Activated naive CD4-positive, alpha-beta T cell treated with anti-CD3 and anti-CD28 coated beads for 36 hours (primary cell): ENCODE results near the gene MED12L. TPM values are rescaled to one million over a fixed set of nuclear protein-coding genes. Genes with fewer than 3 reads are reported as not detected.
A peak's percentile ranks its signal among the peaks of the same experiment; 100 is the strongest.
"Not testable (repeated sequence)": the region's sequence is repeated elsewhere in the genome, so short reads cannot be mapped to it uniquely, and the experiment has no call there.

Experiments used
- CTCF ChIA-PET: fragments of 350-600 bp; sonication (Branson Sonifier 250); formaldehyde crosslinking; loops from one replicate; lab custom pipeline; 2021; ENCODE audit warnings: antibody characterized with exemption; lab: Charles Lee
- DNase-seq: peaks from one replicate; pipeline ENCODE4 v3.0.0-alpha.2; 2020
- H3K27ac Mint-ChIP-seq: one replicate; pipeline ENCODE4 v1.8.0; 2021; ENCODE audit warnings: mild to moderate bottlenecking, mixed read lengths
- H3K27me3 Mint-ChIP-seq: one replicate; pipeline ENCODE4 v1.8.0; 2021; ENCODE audit warnings: low read depth, mixed read lengths
- H3K36me3 Mint-ChIP-seq: one replicate; pipeline ENCODE4 v1.8.0; 2021; ENCODE audit warnings: low read depth, mixed read lengths
- H3K4me1 Mint-ChIP-seq: one replicate; pipeline ENCODE4 v1.8.0; 2021; ENCODE audit warnings: low read depth, mixed read lengths
- H3K4me3 Mint-ChIP-seq: one replicate; pipeline ENCODE4 v1.8.0; 2021; ENCODE audit warnings: mild to moderate bottlenecking, moderate library complexity, mixed read lengths
- H3K9me3 Mint-ChIP-seq: one replicate; pipeline ENCODE4 v1.8.0; 2021; ENCODE audit warnings: mixed read lengths
- intact Hi-C: fragments of 100-400 bp; cut with micrococcal nuclease; formaldehyde crosslinking; loops from one replicate; pipeline ENCODE4 v1.15.1; 2023
- total RNA-seq, 2 experiments: library from RNA; stranded (reverse); gene quantifications; one replicate each; pipeline ENCODE4 v1.2.3, GENCODE V29; 2021

MED12L gene
- total RNA-seq, 2 experiments from 2014 or later, result 1.4 to 2.0 TPM

DNA sequence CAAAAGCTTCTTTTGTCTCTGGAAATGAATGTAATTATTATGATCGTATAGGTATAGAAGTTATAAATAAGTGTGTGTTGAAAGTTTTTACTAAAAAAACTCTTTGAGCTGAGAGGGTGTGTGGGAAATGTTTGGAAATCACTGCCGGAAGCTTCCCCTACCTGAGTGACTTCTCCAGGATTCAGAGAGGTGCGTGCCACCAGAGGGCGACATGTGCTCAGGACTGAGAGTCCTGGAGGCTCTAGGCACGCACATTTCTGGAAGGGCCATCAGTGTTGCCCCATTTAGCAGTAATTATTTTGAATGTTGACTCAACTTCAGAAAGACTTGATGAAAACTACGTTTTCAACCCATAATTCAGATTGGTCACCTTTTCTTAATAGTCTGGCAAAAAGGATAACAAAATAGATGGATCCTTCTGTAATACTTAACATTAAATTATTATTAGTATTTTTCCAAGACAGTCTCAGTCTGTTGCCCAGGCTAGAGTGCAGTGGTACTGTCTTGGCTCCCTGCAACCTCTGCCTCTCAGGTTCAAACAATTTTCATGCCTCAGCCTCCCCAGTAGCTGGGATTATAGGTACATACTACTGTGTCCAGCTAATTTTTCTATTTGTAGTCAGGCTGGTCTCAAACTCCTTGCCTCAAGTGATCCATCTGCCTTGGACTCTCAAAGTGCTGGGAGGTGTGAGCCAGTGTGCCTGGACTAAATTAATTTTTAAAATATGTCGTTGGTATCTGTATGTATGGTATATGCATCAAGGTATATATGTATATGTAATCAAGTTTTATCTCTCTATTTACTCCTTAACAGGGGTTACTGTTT is 83.0 kb downstream of the MED12L start:
- H3K27me3 Mint-ChIP-seq, result no peaks in the 10 kb centered on the region
- H3K27ac Mint-ChIP-seq, result no peak overlapping the region
- DNase-seq, result peak; percentile 93
- CTCF ChIA-PET, result interaction anchor here (0.6 to 8.0 kb wide), 42 partner anchors 9 to 257 kb away, joined by 3 to 191 read pairs (median 5); partner anchors contain the start of genes GPR171 and P2RY14
- no peak overlapping the region for H3K4me3 Mint-ChIP-seq
- H3K36me3 Mint-ChIP-seq, result no peaks in the 10 kb centered on the region
- intact Hi-C loops, result loop anchor here (1.0 to 10.0 kb wide), 8 partner anchors 42 to 750 kb away; partner anchors contain the start of genes IGSF10 and P2RY14
- H3K9me3 Mint-ChIP-seq, result no peaks in the 10 kb centered on the region
- peaks cover 37% of the 10 kb centered on the region for H3K4me1 Mint-ChIP-seq

DNA sequence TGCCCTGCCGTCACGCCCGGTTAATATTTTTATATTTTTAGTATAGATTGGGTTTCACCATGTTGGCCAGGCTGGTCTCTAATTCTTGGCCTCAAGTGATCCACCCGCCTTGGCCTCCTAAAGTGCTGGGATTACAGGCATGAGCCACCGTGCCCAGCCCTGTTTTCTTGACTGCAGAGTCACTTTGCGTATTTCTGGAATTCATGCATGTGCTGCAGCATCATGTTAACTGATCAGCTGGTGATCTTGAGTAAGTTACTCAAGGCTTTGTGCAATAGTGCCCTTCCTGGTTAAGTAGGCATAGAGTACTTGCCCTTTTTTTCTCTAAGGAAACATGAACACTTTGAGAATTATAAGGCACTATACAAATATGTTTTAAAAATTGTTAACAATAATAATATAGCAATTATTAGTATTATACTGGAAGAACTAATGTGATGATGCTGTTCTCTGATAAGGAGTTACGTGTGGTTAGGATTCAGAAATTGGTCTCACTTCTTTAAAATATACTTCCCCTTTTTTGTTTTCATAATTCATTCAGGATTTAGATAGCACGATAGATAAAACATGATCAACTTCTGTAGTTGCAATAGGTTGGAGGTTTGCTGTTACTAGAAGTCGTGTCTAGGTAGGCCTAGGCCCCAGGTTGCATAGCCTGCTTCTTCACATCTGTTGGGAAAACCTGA is 83.9 kb downstream of the MED12L start:
- intact Hi-C loops, result loop anchor here (2.0 to 10.0 kb wide), 2 partner anchors 295 to 749 kb away; partner anchors contain the start of gene IGSF10
- CTCF ChIA-PET, result interaction anchor here (0.6 to 8.0 kb wide), 16 partner anchors 10 to 158 kb away, joined by 3 to 191 read pairs (median 11); partner anchors contain the start of genes GPR171 and P2RY14
- peaks cover 45% of the 10 kb centered on the region for H3K4me1 Mint-ChIP-seq
- DNase-seq, result no peak
- no peaks in the 10 kb centered on the region for H3K27me3 Mint-ChIP-seq
- H3K9me3 Mint-ChIP-seq, result no peaks in the 10 kb centered on the region
- no peak overlapping the region for H3K4me3 Mint-ChIP-seq
- no peaks in the 10 kb centered on the region for H3K36me3 Mint-ChIP-seq
- H3K27ac Mint-ChIP-seq, result peak overlapping the region; percentile 80

DNA sequence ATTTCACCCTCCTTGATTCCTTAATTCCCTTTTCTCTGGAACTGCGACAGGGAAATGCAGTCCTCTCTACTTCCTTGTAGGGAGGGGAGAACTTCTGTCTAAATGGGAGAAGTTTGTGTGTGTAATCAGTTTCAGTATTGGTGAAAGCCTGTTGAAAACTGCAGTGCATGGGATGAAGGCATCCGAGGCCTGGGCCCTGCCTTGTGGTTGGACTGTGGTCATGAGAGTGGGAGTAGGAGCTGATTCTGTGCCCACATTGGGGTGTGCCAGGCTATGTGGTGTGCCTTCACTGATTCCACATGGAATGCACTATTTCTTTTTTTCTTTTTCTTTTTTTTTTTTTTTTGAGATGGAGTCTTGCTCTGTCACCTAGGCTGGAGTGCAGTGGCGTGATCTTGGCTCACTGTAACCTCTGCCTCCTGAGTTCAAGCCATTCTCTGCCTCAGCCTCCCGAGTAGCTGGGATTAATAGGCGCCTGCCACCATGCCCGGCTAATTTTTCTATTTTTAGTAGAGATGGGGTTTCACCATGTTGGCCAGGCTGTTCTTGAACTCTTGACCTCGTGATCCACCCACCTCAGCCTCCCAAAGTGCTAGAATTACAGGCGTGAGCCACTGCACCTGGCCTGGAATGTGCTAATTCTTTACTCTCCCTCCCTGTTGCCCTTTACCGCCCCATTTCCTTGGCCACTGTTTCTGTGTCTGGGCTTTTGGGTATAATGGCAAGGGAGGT is 84.7 kb downstream of the MED12L start:
- not testable (repeated sequence) for H3K4me3 Mint-ChIP-seq, H3K9me3 Mint-ChIP-seq, H3K27me3 Mint-ChIP-seq, H3K36me3 Mint-ChIP-seq
- Mint-ChIP-seq H3K27ac (peak overlapping the region; percentile 80), H3K4me1 (peaks cover 45% of the 10 kb centered on the region)
- CTCF ChIA-PET, result interaction anchor here (0.8 to 8.0 kb wide), 9 partner anchors 16 to 136 kb away, joined by 3 to 191 read pairs (median 21); partner anchors contain the start of gene P2RY14
- intact Hi-C loops, result loop anchor here (2.0 to 10.0 kb wide), 3 partner anchors 21 to 749 kb away; partner anchors contain the start of gene IGSF10
- DNase-seq, result peak; percentile 48

DNA sequence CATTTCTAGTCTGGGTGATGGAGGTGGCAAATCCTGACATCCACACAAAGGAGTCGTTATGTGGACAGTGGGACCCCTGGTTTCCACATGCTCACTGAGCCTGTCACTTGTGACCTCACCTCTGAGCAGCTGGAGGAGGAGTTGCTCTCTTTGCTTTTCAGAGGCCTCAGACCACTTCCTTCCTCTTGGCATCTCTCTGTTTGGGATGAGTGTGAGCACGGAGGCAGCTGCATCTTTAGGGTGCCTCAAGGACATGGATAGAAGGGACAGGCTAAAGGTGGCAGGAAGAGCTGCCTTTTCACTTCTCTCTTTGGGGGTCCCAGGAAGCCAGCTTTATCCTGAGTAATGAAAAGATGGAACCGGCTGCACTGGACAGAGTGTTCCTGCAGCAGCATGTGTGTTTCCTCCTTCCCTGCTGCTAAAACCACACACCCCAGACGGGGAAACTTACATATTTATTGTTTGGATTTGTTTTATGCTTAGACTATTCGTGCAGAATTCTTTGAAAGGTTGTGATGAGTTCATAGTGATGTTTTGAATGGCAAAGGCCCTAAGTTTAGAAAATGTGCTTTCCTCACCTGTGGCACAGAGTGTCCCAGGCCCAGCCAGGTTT is 85.8 kb downstream of the MED12L start:
- Mint-ChIP-seq H3K9me3 (no peaks in the 10 kb centered on the region), H3K4me3 (peak overlapping the region; percentile 40), H3K27ac (peak overlapping the region; percentile 80), H3K27me3 (no peaks in the 10 kb centered on the region), H3K36me3 (no peaks in the 10 kb centered on the region), H3K4me1 (peaks cover 45% of the 10 kb centered on the region)
- intact Hi-C loops, result loop anchor here (1.0 to 2.0 kb wide), 2 partner anchors 20 to 32 kb away; partner anchors contain the start of gene GPR171
- peak; percentile 71 for DNase-seq
- CTCF ChIA-PET, result interaction anchor here (0.7 to 8.0 kb wide), 10 partner anchors 12 to 113 kb away, joined by 3 to 191 read pairs (median 6); partner anchors contain the start of gene P2RY14

DNA sequence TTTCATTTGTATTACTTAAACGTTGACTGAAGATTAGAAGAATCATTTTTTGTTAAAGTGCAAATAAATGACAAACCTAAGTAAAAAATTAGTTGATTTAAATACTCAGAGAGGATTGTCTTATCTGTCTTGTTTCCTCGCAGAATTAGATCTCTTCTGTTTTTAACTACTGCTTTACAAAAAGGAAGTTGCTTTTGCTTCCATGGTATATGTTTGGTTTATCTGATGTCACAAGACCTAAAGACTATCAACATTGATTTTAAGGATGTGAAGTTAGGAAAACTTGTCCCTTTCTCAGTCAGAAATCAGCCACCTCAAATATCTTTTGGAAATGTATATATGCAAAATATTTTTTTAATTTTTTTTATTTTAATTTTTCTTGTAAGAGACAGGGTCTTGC is 88.9 kb downstream of the MED12L start:
- Mint-ChIP-seq H3K4me3 (no peak overlapping the region), H3K36me3 (no peaks in the 10 kb centered on the region), H3K27ac (no peak overlapping the region), H3K27me3 (no peaks in the 10 kb centered on the region), H3K9me3 (no peaks in the 10 kb centered on the region), H3K4me1 (peaks cover 38% of the 10 kb centered on the region)
- intact Hi-C loops, result no loop called here
- DNase-seq, result no peak
- CTCF ChIA-PET, result no interaction called here

DNA sequence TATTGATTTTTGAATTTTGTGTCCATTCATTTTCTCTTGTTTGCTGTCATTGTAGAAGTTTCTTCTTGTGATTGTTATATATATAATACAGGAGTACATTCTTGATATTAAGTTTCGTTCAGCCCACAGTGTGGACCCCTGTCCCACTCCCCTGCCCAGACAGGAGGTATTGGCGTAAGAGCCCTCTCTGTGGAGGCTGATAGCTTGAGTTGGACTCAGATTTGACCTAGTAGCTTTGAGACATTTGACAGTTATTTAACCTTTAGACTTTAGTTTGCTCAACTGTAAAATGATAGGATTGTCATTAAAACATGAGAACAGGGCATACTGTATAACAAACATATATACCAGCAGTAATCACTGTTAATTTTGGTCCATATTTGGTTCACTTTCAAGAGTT is 90.5 kb downstream of the MED12L start:
- Mint-ChIP-seq H3K36me3 (no peaks in the 10 kb centered on the region), H3K27me3 (no peaks in the 10 kb centered on the region), H3K4me3 (no peak overlapping the region), H3K9me3 (no peaks in the 10 kb centered on the region), H3K27ac (no peak overlapping the region), H3K4me1 (peaks cover 26% of the 10 kb centered on the region)
- CTCF ChIA-PET, result interaction anchor here (0.7 to 1.0 kb wide), 2 partner anchors 33 to 109 kb away, joined by 3 read pairs; no protein-coding TSS in a partner anchor
- intact Hi-C loops, result no loop called here
- no peak for DNase-seq

DNA sequence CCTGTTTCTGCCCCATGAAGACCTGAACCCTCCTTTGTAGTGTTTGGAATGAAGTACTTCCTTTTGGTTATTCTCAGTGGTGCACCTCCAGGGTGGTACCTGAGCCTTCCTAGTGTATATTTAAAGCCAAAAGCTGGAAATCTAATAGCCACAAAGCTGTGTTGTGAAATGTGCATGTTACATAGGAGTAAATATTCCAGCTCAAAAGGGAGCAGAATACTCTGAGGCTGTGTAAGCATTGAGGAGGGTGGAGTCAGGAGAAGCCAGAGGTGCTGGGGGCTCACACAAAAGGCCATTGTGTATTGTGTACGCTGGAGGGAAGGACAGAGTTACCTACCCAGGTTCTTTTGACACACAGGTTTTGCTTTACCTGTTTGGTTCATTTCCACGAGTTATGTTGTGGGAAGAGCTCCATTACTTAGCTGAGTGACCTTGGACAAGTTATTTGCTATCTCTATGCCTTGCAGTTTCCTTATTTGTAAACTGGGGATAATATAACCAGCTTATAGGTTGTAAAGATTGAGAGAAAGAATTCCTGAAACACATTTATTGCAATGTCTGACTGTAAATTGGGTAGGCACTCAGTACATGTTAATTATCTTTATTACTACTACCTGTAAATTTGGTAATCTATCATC is 92.9 kb downstream of the MED12L start:
- CTCF ChIA-PET, result interaction anchor here (0.6 to 1.7 kb wide), 8 partner anchors 10 to 129 kb away, joined by 3 to 6 read pairs (median 3); partner anchors contain the start of gene P2RY14
- Mint-ChIP-seq H3K9me3 (no peaks in the 10 kb centered on the region), H3K27ac (no peak overlapping the region), H3K36me3 (no peaks in the 10 kb centered on the region), H3K4me3 (no peak overlapping the region), H3K27me3 (no peaks in the 10 kb centered on the region), H3K4me1 (peaks cover 23% of the 10 kb centered on the region)
- DNase-seq, result no peak
- intact Hi-C loops, result no loop called here

DNA sequence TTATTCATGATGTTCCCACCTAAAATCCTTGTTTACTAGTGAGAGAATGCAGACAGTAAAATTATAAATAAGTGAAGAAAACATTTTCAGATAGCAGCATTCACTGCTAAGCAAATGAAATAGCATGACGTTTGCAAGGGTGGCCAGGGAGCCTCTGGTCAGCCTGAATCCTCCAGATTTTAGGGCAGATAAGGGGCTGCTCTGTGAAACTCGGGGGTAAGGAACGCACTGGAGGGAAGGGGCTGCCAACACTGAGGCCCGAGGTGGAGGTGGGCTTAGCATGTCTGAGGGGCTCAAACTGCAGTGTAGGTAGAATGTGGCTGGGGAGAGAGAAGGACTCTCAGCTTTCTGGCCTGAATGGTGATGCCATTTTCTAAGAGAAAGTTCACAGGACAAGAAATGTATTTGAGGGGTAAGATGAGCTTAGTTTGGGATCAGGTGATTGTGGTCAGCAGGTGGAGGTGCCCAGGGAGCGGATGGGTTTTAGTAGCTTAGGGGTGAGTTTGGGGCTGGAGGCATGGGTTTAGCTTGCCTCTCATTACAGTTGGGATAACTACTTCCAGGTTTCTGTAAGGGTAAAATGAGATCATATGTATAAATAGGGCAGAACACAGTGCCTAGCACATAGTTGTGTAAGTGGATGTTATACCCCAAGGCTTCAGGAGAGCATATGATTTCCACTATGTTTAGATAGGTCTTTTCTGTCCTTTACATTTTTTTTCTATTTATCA is 97.0 kb downstream of the MED12L start:
- H3K9me3 Mint-ChIP-seq, result no peaks in the 10 kb centered on the region
- no peak overlapping the region for H3K4me3 Mint-ChIP-seq
- CTCF ChIA-PET, result interaction anchor here (1.0 to 2.8 kb wide), 4 partner anchors 10 to 45 kb away, joined by 3 to 14 read pairs (median 9); no protein-coding TSS in a partner anchor
- no peak for DNase-seq
- no peak overlapping the region for H3K27ac Mint-ChIP-seq
- no peaks in the 10 kb centered on the region for H3K36me3 Mint-ChIP-seq
- intact Hi-C loops, result no loop called here
- peaks cover 40% of the 10 kb centered on the region for H3K4me1 Mint-ChIP-seq
- H3K27me3 Mint-ChIP-seq, result no peaks in the 10 kb centered on the region

DNA sequence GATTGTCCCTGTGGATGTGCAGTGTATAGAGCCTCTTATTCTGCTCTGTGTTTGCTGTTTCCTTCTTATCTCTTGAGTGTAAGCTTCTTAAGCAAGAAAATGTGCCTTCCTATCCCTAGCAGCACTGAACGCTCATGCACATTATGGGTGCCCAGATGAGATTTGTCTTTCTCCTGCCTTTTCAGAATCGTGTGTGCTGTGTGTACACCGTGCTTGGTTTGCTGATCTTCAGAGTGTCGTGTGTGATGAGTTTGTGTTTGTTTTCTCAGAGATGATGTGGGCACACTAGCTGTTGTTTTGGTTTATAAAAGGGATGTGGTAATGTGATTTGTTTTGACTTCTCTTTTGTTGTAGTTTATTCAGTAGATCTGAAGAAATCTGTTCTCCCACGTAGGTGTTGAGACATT is 97.8 kb downstream of the MED12L start:
- H3K4me1 Mint-ChIP-seq, result peaks cover 44% of the 10 kb centered on the region
- intact Hi-C loops, result no loop called here
- CTCF ChIA-PET, result interaction anchor here (1.8 to 2.8 kb wide), 3 partner anchors 12 to 45 kb away, joined by 7 to 14 read pairs (median 11); no protein-coding TSS in a partner anchor
- no peaks in the 10 kb centered on the region for H3K27me3 Mint-ChIP-seq
- no peak for DNase-seq
- H3K27ac Mint-ChIP-seq, result peak overlapping the region; percentile 51
- H3K36me3 Mint-ChIP-seq, result no peaks in the 10 kb centered on the region
- H3K4me3 Mint-ChIP-seq, result peak overlapping the region; percentile 62
- no peaks in the 10 kb centered on the region for H3K9me3 Mint-ChIP-seq

DNA sequence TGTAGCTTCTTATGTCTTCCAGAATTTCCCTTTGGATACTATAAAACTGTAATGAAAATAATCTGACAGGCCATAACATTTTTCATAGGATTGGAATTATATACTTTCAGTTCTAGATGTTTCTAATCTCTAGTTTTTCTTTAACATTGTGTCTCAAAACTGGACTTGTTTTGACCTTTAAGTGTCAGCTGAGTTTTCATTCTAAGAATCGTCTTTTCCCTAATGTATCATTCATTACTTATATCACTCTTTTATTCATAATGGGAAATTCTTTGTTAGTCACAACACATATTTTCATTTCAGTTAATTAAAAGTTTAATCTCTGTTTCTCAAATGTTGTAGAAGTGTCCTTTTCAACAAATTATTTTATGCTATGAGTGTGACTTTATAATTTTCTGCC is 105.6 kb downstream of the MED12L start:
- DNase-seq, result no peak
- peaks cover 11% of the 10 kb centered on the region for H3K9me3 Mint-ChIP-seq
- peak overlapping the region; percentile 41 for H3K4me3 Mint-ChIP-seq
- H3K36me3 Mint-ChIP-seq, result peaks cover 21% of the 10 kb centered on the region
- H3K4me1 Mint-ChIP-seq, result peaks cover 68% of the 10 kb centered on the region
- CTCF ChIA-PET, result interaction anchor here (1.0 to 2.2 kb wide), 2 partner anchors 20 to 37 kb away, joined by 4 to 9 read pairs; no protein-coding TSS in a partner anchor
- no peaks in the 10 kb centered on the region for H3K27me3 Mint-ChIP-seq
- H3K27ac Mint-ChIP-seq, result peak overlapping the region; percentile 93
- intact Hi-C loops, result loop anchor here (1.0 to 2.0 kb wide), 6 partner anchors 12 to 114 kb away; partner anchors contain the start of genes GPR171 and P2RY14
